Hepatocyte (in vitro differentiated cells): ENCODE results near the gene ST8SIA6.

ENCODE experiments used
- CTCF ChIP-seq: fragments of 200-600 bp; sonication (generic); IDR thresholded peaks from 2 replicates; pipeline ENCODE4 v1.5.1; 2016; ENCODE audit warnings: antibody characterized with exemption, mild to moderate bottlenecking; ENCODE audit not compliant: poor library complexity
- EZH2 ChIP-seq: fragments of 200-600 bp; sonication (generic); IDR thresholded peaks from 2 replicates; pipeline ENCODE4 v1.6.1; 2016; ENCODE audit warnings: antibody characterized with exemption, mild to moderate bottlenecking, borderline replicate concordance
- EZH2phosphoT487 ChIP-seq: fragments of 200-600 bp; sonication (generic); IDR thresholded peaks from one replicate; pipeline ENCODE4 v1.6.1; 2018; ENCODE audit warnings: antibody characterized with exemption, mild to moderate bottlenecking, low read depth, moderate library complexity; ENCODE audit not compliant: unreplicated experiment, severe bottlenecking

GRCh38 chr10:17381502-17382142 lies 72.8 kb downstream of the ST8SIA6 start:
- TF ChIP-seq EZH2 (no peak), CTCF (no peak), EZH2phosphoT487 (no peak)
